ENCODE results near the gene TSSC4. TPM values are rescaled to one million over a fixed set of nuclear protein-coding genes. Genes with fewer than 3 reads are reported as not detected.

TSSC4 gene
- total RNA-seq, 2 experiments from 2014 or later: 40.4 to 50.9 TPM

DNA sequence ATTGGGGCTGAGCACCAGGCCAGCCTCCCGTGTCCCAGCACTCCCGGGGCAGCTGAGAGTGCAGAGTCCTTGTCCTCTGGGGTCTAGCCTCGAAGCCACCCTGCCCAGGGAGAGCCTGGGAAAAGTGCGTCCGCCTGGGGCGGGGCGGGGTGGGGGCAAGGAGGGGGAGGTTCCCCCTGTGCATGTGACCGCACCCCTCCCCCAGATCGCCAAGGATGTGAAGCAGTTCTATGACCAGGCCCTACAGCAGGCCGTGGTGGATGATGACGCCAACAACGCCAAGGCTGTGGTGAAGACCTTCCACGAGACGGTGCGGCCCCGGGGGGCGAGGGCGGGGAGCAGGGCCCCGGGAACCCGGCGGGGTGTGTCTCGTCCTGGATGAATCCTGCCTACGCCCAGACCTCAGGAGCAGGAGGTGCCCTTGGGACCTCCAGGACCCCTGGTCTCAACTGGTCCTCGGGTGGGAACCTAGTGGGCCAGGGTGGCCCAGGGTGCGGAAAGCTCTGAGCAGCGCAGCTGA is 5.3 kb upstream of the TSSC4 start:
- no peak for DNase-seq (ENCODE audit: low spot score)
- Histone ChIP-seq H3K9me2 (ENCODE audit: insufficient read depth, low read length) (no peaks in the 10 kb centered on the region), H3K36me3 (ENCODE audit: insufficient read depth, low read length) (peaks cover 94% of the 10 kb centered on the region), H3K79me2 (ENCODE audit: insufficient read depth, low read depth, low read length) (peaks cover 31% of the 10 kb centered on the region; the same call in 1 of the 2 replicates), H4K20me1 (ENCODE audit: insufficient read depth, low read length) (peaks cover 12% of the 10 kb centered on the region), H3K4me1 (ENCODE audit: insufficient read depth, low read length, poor library complexity, severe bottlenecking) (peaks cover 64% of the 10 kb centered on the region), H2AFZ (ENCODE audit: low read length) (no peak overlapping the region), H3K27ac (ENCODE audit: low read depth, low read length, poor library complexity, severe bottlenecking) (peak overlapping the region; percentile 99), H3K4me2 (ENCODE audit: low read length) (peak overlapping the region; percentile 97; the same call in 1 of the 2 replicates), H3K9me3 (ENCODE audit: low read length) (no peaks in the 10 kb centered on the region), H3K4me3 (ENCODE audit: low read depth, low read length, poor library complexity, severe bottlenecking) (no peak overlapping the region)
- no TSS peak for BruUV-seq (replicated peaks)
- ChIA-PET CTCF (ENCODE audit: unreplicated experiment) (no interaction called here), POLR2A (interaction anchor here (0.7 kb wide), 1 partner anchor 146 kb away, joined by 4 read pairs; no protein-coding TSS in a partner anchor)
- TF ChIP-seq CTCF (conservative IDR thresholded peaks at IDR 0.05; ENCODE audit: low read length) (no peak), EZH2phosphoT487 (IDR thresholded peaks at IDR 0.05; ENCODE audit: borderline replicate concordance, low read depth, low read length) (no peak)
- intact Hi-C loops (cut with micrococcal nuclease; ENCODE audit: unreplicated experiment): no loop called here

DNA sequence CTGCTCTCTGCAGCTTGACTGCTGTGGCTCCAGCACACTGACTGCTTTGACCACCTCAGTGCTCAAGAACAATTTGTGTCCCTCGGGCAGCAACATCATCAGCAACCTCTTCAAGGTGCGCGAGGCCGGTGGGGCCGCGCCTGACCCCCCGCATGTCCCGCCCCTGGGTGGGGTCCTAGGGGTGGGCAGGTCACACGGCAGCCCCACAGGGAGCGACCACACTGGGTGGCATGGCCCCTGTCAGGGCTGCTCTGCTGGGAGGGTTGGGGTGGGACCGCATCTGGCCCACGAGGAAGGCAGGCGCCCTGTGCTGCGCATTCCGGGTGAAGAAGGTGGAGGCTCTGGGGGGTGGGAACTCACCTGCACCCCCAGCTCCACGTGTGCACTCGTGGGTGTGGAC is 4.7 kb upstream of the TSSC4 start:
- Histone ChIP-seq H3K9me3 (ENCODE audit: low read length) (no peaks in the 10 kb centered on the region), H3K79me2 (ENCODE audit: insufficient read depth, low read depth, low read length) (peaks cover 26% of the 10 kb centered on the region; the same call in 1 of the 2 replicates), H3K9me2 (ENCODE audit: insufficient read depth, low read length) (no peaks in the 10 kb centered on the region), H4K20me1 (ENCODE audit: insufficient read depth, low read length) (peaks cover 8% of the 10 kb centered on the region), H3K4me2 (ENCODE audit: low read length) (no peak overlapping the region), H2AFZ (ENCODE audit: low read length) (no peak overlapping the region), H3K4me3 (ENCODE audit: low read depth, low read length, poor library complexity, severe bottlenecking) (no peak overlapping the region), H3K36me3 (ENCODE audit: insufficient read depth, low read length) (peaks cover 90% of the 10 kb centered on the region), H3K4me1 (ENCODE audit: insufficient read depth, low read length, poor library complexity, severe bottlenecking) (peaks cover 58% of the 10 kb centered on the region), H3K27ac (ENCODE audit: low read depth, low read length, poor library complexity, severe bottlenecking) (no peak overlapping the region)
- BruUV-seq (replicated peaks): no TSS peak
- no peak for DNase-seq (ENCODE audit: low spot score)
- ChIA-PET CTCF (ENCODE audit: unreplicated experiment) (no interaction called here), POLR2A (no interaction called here)
- no peak for TF ChIP-seq CTCF (conservative IDR thresholded peaks at IDR 0.05; ENCODE audit: low read length)
- no peak for TF ChIP-seq EZH2phosphoT487 (IDR thresholded peaks at IDR 0.05; ENCODE audit: borderline replicate concordance, low read depth, low read length)
- intact Hi-C loops (cut with micrococcal nuclease; ENCODE audit: unreplicated experiment): no loop called here

DNA sequence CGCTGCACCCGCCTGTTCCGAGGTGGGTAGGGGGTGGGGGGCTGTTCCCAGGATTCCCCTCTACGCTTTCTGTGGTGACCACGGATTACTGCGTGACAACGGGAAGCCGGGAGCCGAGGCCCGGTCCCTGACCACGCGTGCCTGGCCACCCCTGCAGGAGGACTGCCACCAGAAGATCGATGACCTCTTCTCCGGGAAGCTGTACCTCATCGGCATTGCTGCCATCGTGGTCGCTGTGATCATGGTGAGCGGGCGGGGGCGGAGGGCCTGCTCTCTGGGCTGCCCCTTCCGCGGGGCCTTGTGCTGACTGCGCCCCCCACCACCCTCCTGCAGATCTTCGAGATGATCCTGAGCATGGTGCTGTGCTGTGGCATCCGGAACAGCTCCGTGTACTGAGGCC is 4.1 kb upstream of the TSSC4 start:
- Histone ChIP-seq H3K4me3 (ENCODE audit: low read depth, low read length, poor library complexity, severe bottlenecking) (no peak overlapping the region), H3K9me3 (ENCODE audit: low read length) (no peaks in the 10 kb centered on the region), H3K27ac (ENCODE audit: low read depth, low read length, poor library complexity, severe bottlenecking) (no peak overlapping the region), H3K4me2 (ENCODE audit: low read length) (no peak overlapping the region), H2AFZ (ENCODE audit: low read length) (no peak overlapping the region), H3K79me2 (ENCODE audit: insufficient read depth, low read depth, low read length) (peaks cover 26% of the 10 kb centered on the region), H4K20me1 (ENCODE audit: insufficient read depth, low read length) (peaks cover 8% of the 10 kb centered on the region), H3K36me3 (ENCODE audit: insufficient read depth, low read length) (peaks cover 84% of the 10 kb centered on the region), H3K9me2 (ENCODE audit: insufficient read depth, low read length) (no peaks in the 10 kb centered on the region), H3K4me1 (ENCODE audit: insufficient read depth, low read length, poor library complexity, severe bottlenecking) (peaks cover 54% of the 10 kb centered on the region)
- ChIA-PET CTCF (ENCODE audit: unreplicated experiment) (no interaction called here), POLR2A (no interaction called here)
- TF ChIP-seq CTCF (conservative IDR thresholded peaks at IDR 0.05; ENCODE audit: low read length) (no peak), EZH2phosphoT487 (IDR thresholded peaks at IDR 0.05; ENCODE audit: borderline replicate concordance, low read depth, low read length) (no peak)
- no peak for DNase-seq (ENCODE audit: low spot score)
- no TSS peak for BruUV-seq (replicated peaks)
- intact Hi-C loops (cut with micrococcal nuclease; ENCODE audit: unreplicated experiment): no loop called here

All from OCI-LY7 (cell line).